NCI-H748 (cell line): ENCODE measurements around the gene PPIG.
"Not testable (repeated sequence)": the region's sequence is repeated elsewhere in the genome, so short reads cannot be mapped to it uniquely, and the experiment has no call there.

ENCODE experiments used
- DNase-seq: peaks from one replicate; lab custom pipeline; 2025; ENCODE audit not compliant: unreplicated experiment; lab: John Stamatoyannopoulos, UW

Gene PPIG

DNA sequence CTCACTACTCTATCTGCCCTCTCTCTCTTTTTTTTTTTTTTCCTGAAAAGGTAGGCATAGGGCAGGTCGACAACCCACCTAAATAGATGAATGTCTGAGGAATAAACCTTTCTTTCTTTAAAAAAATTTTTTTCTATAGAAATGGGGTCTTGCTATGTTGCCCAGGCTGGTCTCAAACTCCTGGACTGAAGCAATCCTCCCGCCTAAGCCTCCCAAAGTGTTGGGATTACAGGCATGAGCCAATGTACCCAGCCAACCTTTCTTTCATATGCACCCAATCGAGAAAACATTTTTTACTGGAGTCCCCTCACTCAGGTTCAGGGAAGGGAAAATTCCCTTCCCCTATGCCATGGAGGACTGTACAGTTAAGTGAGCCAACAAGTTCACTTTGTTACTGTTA is 79.1 kb downstream of the PPIG start:
- no peak for DNase-seq

DNA sequence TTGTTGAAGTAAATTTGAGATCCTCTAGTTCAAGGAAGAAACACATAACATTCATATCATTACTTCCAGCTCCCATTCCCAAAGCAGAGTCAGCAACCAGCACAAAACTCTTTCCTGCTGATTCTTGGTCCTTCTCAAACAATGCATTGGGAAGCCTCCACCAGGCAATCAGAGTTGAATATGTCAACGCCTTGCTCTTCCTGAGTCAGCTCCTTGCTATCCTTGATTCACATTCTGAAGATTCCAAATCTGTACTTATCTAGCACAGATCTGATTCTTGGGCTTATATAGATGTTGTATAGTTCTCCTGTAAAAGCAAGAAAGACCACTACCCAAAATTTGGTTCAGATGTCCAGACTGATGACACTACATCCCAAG is 80.4 kb downstream of the PPIG start:
- no peak for DNase-seq

DNA sequence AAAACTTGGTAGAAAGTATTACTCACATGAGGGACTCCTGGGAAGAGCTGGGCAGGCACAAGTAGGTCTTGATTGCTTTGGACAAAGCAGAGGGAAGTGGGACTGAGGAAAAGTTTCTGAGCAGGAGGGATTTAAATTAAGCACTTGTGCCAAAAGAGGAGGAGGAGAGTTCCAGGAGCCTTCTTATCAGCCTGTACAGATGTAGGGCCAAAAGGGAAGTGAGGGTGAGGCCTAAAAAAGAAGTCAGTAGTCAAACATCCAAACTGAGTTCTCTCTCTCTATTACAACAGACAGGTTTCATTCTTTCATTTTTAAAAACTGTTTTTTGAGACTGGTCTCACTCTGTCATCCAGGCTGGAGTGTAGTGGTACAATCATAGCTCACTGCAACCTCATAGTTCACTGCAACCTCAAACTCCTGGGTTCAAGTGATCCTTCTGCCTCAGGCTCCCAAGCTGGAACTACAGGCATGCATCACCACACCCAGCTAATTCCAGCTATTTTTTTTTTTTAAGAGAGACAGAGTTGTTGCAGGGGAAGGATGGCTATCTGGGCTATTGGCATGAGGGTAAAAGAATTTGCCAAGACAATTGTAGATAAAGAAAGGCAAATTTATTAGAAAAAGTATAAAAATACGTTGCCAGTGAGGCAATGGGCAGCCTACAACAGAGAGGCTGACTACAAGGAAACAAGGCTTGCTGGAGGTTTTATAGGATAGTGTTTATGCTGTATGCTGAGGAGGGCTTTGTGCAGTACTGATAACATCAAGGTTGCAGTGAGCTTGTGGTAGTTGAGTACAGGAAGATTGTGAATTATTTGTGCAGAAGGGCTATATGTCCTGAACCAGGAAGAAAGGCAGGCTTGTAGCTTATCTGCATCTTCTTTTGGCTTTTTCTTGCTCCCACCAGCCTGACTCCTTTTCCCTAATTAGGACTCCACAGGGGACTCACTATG is 81.1 kb downstream of the PPIG start:
- no peak for DNase-seq

DNA sequence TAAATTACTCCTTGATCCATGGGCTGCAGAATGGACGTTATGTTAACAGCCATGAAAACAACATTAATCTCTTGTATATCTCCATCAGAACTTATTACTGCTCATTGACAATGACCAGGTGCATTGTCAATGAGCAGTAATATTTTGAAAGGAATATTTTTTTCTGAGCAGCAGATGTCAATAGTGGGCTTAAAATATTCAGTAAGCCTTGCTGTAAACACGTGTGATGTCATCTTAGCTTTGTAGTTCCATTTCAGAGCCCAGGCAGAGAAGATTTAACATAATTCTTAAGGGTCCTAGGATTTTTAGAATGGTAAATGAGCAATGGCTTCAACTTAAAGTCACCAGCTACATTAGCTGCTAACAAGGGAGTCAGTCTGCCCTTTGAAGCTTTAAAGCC is 83.4 kb downstream of the PPIG start:
- no peak for DNase-seq

DNA sequence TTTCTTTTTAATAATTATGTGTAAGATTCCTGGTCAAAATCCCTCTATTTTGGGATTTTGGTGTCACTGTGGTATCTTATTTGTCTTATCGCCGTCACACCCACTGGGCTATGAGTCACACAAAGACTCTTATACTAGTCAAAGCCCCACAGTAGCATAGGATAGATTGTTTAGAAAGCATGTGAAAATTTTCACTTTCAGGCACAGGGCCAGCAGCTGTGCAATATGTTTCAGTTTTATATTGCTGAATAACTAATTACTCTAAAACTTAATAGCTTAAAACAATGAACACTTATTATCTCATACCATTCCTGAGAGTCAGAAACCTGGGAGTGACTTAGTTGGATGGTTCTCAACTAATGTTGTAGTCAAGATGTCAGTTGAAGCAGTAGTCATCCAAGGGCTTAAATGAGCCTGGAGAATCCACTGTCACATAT is 86.1 kb downstream of the PPIG start:
- DNase-seq: no peak

DNA sequence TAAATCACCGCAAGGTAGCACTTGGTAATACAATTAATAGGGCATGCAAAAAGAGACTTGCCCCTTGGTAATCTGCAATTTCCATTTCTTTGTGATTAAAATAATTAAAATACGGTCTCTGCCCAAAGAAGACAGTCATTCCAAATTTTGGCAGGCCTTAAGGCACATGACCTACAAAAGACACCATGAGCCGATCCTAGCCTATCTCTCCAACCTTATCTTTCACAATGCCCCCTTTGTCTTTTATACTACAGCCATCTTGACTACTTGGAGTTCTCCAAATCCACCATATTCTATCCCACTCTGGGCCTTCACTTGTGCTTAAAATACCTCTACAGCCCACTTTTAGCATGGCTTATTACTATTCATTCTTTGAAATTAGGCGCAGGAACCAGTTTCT is 86.8 kb downstream of the PPIG start:
- DNase-seq: no peak

DNA sequence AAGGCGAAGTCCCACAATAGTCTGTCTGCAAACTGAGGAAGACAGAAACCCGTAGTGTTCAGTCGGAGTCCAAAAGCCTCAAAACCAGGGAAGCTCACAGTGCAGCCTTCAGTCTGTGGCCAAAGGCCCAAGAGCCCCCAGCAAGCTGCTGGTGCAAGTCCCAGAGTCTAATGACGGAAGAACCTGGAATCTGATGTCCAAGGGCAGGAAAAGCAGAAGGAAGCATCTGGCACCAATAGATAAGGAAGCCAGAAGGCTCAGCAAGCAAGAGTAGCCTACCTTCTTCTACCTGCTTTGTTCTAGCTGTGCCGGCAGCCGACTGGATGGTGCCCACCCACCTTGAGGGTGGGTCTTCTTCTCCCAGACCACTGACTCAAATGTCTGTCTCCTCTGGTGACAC is 88.3 kb downstream of the PPIG start:
- no peak for DNase-seq

DNA sequence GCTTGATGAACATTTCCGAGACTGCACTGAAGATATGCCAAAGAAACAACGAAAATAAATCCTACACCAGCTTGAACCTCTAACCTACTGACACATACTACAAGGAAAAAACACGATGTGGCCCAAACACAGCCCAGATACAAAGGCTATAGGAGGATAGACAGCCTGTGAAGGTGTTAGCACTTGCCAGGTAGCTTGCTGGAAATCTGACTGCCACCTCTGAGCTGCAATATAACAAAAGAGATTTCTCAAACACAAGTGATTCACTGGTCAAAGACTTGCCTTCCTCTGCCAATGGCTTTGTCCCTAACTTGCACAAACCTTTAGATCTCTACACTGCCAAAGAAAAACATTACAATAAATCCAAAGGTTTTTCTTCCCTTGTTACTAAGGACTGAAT is 89.0 kb downstream of the PPIG start:
- no peak for DNase-seq

DNA sequence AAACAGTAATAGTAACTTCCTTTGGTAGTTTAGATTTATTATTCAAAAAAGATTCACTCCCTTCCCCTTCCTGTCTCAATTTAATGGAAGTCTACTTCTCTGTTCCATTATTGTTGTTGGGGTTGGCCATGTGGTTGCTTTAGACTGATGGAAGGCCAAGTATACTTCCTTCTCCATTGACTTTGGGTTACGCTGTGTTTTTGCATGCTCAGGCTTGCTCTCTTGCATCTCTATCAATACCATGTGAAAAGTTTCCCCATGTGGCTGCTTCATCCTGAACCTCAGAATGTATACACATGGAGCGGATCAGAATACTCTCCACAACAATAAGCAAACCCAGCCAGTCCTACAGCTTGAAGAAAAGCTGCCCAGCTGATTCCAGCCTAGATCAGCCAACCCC is 89.8 kb downstream of the PPIG start:
- no peak for DNase-seq

DNA sequence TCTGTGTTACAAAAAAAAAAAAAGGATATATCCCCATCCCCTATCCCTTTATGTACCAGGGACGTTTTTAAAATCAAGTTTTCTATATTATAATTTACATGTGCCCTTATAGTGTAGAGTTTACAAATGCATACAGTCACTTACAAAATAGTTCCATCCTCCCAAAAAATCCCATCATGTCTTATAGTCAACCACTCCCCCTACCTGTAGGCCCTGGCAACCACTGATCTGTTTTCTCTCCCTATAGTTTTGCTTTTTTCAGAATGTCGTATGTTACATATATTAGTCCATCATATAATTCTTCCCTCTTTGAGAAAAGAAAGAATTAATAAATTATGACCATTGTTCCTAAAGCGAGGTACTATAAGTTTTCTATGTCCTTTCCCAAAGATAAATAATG is 92.2 kb downstream of the PPIG start:
- no peak for DNase-seq

DNA sequence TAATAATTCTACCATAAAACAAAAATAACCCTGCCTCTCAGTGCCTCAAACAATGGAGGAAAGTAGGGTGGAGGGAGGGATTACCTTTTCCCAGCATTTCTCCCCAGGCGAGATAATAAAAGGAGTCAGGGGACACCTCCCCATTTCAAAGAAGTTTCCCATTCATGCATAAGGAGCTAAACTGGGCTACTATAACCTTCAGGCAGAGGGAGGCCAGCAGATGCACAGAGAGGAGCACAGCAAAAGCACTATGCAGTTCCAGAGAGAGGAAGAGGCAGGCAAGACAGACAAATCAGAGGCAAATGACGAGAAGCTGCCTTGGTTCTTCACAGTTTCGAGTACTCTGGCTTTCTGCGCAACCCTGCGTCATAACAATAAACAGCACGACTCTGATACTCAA is 92.7 kb downstream of the PPIG start:
- no peak for DNase-seq

DNA sequence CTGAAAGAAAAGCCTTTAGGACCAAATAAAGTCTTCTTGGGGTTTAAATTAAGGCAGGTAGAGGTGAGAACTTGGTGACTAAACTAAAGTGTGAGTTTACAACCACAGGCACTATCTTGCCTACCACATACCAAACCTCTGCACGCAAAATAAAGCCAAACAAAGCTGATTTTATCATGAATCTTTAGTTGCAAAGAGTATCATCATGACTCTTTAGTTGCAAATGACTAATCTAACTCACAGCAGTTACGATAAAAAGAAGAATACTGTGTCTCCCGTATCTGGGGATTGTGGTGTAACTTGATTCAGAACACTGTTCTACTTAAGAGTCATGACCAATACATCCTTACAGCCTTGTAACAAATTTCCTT is 98.9 kb downstream of the PPIG start:
- DNase-seq: no peak

DNA sequence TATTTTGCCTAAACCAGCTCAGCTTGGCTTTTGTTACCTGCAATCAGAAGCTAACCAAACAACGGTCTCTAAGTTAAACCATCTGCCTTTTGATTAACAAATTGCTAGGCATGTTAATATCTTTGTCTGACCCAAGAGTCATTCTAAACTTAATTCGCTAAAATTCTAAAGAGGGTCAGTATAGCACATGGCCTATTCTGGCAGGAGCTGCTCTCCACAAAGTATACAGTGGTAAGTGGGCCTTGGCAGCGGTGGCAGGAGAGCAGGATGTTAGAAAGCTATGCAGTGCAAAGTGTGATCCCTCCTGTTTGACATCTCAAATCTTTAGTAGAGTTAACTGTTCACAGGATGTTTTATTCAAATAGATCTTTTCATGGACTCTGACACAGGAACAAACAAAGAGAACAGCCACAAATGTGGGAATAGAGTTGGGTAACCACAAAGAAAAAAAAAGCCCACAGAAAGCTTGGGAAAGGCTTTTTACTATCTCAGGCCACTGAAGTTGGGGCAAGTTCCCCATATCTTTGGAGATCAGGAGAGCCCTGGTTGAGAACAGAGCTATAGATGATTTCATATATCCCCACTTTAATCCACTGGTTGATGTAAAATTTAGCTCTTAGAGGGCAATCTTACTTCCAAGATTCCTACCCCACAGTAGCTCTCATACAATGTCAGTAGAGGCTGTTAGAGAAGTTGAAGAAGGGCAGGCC is 99.4 kb downstream of the PPIG start:
- no peak for DNase-seq

DNA sequence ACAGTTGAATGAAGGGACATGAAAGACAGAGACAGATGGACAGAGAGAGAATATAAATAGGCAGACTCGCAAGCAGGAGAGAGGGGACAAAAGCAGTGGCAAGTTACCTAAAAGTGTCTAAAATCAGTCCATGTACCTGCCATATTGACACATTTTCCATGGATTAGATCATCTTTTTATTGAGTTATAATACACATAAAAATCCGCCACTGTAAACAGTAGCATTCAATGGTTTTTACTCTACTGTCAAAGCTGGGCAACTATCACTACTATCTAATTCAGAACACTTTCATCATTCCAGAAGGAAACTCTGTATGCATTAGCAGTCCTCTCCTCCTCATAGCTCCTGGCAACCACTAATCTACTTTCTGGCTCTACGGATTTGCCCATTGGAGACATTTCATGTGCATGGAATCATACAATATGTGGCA is 100.0 kb downstream of the PPIG start:
- no peak for DNase-seq

DNA sequence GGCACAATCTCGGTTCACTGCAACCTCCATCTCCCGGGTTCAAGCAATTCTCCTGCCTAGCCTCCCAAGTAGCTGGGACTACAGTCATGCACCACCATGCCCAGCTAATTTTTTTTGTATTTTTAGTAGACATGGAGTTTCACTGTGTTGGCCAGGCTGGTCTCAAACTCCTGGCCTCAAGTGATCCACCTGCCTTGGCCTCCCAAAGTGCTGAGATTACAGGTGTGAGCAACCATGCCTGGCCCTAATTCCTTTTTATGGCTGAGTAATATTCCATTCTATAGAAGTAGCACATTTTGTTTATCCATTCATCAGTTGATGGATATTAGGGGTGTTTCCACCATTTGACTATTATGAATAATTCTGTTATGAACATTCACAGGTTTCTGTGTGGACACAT is 100.6 kb downstream of the PPIG start:
- DNase-seq: not testable (repeated sequence)

DNA sequence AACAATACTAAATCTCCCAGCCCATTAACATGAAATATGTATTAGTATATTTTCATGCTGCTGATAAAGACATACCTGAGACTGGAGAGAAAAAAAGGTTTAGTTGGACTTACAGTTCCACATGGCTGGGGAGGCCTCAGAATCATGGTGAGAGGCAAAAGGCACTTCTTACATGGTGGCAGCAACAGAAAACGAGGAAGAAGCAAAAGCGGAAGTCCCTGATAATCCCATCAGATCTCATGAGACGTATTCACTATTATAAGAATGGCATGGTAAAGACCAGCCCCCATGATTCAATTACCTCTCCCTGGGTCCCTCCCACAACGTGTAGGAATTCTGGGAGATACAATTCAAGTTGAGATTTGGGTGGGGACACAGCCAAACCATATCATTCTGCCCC is 102.7 kb downstream of the PPIG start:
- DNase-seq: not testable (repeated sequence)

DNA sequence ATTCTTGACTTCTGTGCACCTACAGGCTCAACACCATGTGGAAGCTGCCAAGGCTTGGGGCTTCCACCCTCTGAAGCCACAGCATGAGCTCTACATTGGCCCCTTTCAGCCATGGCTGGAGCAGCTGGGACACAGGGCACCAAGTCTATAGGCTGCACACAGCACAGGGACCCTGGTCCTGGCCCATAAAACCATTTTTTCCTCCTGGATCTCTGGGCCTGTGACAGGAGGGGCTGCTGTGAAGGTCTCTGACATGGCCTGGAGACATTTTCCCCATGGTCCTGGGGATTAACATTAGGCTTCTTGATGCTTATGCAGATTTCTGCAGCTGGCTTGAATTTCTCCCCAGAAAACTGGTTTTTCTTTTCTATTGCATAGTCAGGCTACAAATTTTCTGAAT is 103.8 kb downstream of the PPIG start:
- DNase-seq: not testable (repeated sequence)

DNA sequence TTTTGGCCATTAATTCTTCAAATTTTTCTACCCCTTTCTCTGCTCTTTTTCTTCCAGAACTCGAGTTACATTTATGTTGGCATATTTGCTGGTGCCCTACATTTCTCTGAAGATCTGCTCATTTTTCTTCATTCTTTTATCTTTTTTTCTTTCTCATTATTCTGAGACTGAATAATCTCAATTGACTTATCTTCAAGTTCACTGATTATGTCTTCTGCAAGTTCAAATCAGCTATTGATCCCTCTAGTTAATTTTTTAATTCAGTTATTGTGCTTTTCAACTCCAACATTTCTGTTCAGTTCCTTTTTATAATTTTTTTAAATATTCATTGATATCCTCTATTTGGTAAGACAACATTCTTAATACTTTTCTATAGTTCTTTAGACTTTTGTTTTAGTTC is 106.8 kb downstream of the PPIG start:
- DNase-seq: no peak
